OCI-LY7 (cell line): ENCODE measurements around the gene CIC. TPM values are rescaled to one million over a fixed set of nuclear protein-coding genes. Genes with fewer than 3 reads are reported as not detected.

Source experiments
- BruUV-seq: library from RNA; stranded (reverse); fragments of 400-500 nt; replicated peaks from 2 replicates; lab custom pipeline; 2021; lab: Mats Ljungman, UMichigan
- CTCF ChIA-PET: fragments of 300-600 bp; sonication (Branson Sonifier 250); formaldehyde crosslinking; loops from one replicate; lab custom pipeline; 2022; ENCODE audit warnings: antibody characterized with exemption; ENCODE audit not compliant: unreplicated experiment; lab: Charles Lee
- POLR2A ChIA-PET: fragments of 300-600 bp; sonication (Branson Sonifier 250); formaldehyde crosslinking; loops from one replicate; lab custom pipeline; 2022; ENCODE audit warnings: antibody characterized with exemption; lab: Charles Lee
- DNase-seq: peaks from one replicate; pipeline ENCODE4 v3.0.0-alpha.2; 2015; ENCODE audit warnings: low spot score
- H2AFZ ChIP-seq: fragments of 200-600 bp; sonication (generic), shearing (Covaris generic); 2 replicates; pipeline ENCODE4 v1.6.1; 2014; ENCODE audit warnings: mild to moderate bottlenecking, antibody characterized with exemption, low read length, moderate library complexity
- H3K27ac ChIP-seq: fragments of 200-600 bp; sonication (generic); 2 replicates; pipeline ENCODE4 v1.5.1; 2014; ENCODE audit warnings: mixed run types, low read depth, mild to moderate bottlenecking, moderate library complexity, low read length, inconsistent platforms; ENCODE audit not compliant: poor library complexity, severe bottlenecking
- H3K36me3 ChIP-seq: fragments of 200-600 bp; sonication (generic); 2 replicates; pipeline ENCODE4 v1.6.1; 2014; ENCODE audit warnings: mild to moderate bottlenecking, antibody characterized with exemption, low read length, moderate library complexity, mixed read lengths; ENCODE audit not compliant: insufficient read depth
- H3K4me1 ChIP-seq: fragments of 200-600 bp; sonication (generic); 2 replicates; pipeline ENCODE4 v1.5.1; 2014; ENCODE audit warnings: mild to moderate bottlenecking, low read length; ENCODE audit not compliant: insufficient read depth, poor library complexity, severe bottlenecking
- H3K4me2 ChIP-seq: fragments of 200-600 bp; sonication (generic); 2 replicates; pipeline ENCODE4 v1.6.1; 2014; ENCODE audit warnings: mild to moderate bottlenecking, low read length
- H3K4me3 ChIP-seq: fragments of 200-600 bp; sonication (generic); 2 replicates; pipeline ENCODE4 v1.5.1; 2014; ENCODE audit warnings: mild to moderate bottlenecking, low read depth, low read length; ENCODE audit not compliant: poor library complexity, severe bottlenecking
- H3K79me2 ChIP-seq: fragments of 200-600 bp; sonication (generic); 2 replicates; pipeline ENCODE4 v1.6.1; 2016; ENCODE audit warnings: low read depth, mild to moderate bottlenecking, low read length, moderate library complexity, mixed read lengths; ENCODE audit not compliant: insufficient read depth
- H3K9me2 ChIP-seq: fragments of 200-600 bp; sonication (generic); 2 replicates; pipeline ENCODE4 v1.6.1; 2016; ENCODE audit warnings: mild to moderate bottlenecking, low read length, mixed read lengths; ENCODE audit not compliant: insufficient read depth
- H3K9me3 ChIP-seq: fragments of 200-600 bp; sonication (generic); 2 replicates; pipeline ENCODE4 v1.6.1; 2014; ENCODE audit warnings: mild to moderate bottlenecking, mixed run types, low read length, mixed read lengths
- H4K20me1 ChIP-seq: fragments of 200-600 bp; sonication (generic); 2 replicates; pipeline ENCODE4 v1.6.1; 2014; ENCODE audit warnings: mild to moderate bottlenecking, antibody characterized with exemption, low read length, moderate library complexity, mixed read lengths; ENCODE audit not compliant: insufficient read depth
- CTCF ChIP-seq: fragments of 200-600 bp; sonication (generic); conservative IDR thresholded peaks from 2 replicates; pipeline ENCODE4 v1.5.1; 2014; ENCODE audit warnings: mild to moderate bottlenecking, antibody characterized with exemption, low read length, moderate library complexity, mixed read lengths
- EZH2phosphoT487 ChIP-seq: fragments of 200-600 bp; sonication (generic); IDR thresholded peaks from 2 replicates; pipeline ENCODE4 v1.6.1; 2018; ENCODE audit warnings: low read depth, borderline replicate concordance, mild to moderate bottlenecking, mixed run types, antibody characterized with exemption, low read length, moderate library complexity, mixed read lengths
- intact Hi-C: fragments of 100-400 bp; cut with micrococcal nuclease; formaldehyde crosslinking; loops from one replicate; pipeline ENCODE4 v1.10.0; 2022; ENCODE audit not compliant: unreplicated experiment
- total RNA-seq, 2 experiments: library from RNA; depleted of rRNA in 1 of 2; stranded (reverse); fragments of >200 nt in 1 of 2; shearing (Covaris generic) in 1 of 2; gene quantifications; 2 replicates each; pipeline ENCODE4 v1.2.3, GENCODE V29; 2014 to 2022

The CIC gene
- total RNA-seq, 2 experiments from 2014 or later = 26.8 to 48.2 TPM

GRCh38 chr19:42220751-42221097, 48.3 kb upstream of the CIC start:
- H3K79me2 ChIP-seq = peaks cover 45% of the 10 kb centered on the region
- H3K36me3 ChIP-seq = peaks cover 28% of the 10 kb centered on the region
- no TSS peak for BruUV-seq
- ChIA-PET CTCF (no interaction called here), POLR2A (interaction anchor here (1.5 to 2.8 kb wide), 2 partner anchors 14 to 22 kb away, joined by 4 to 7 read pairs; partner anchors contain the start of gene GSK3A)
- DNase-seq = no peak
- peak overlapping the region; percentile 44; the same call in 1 of the 2 replicates for H2AFZ ChIP-seq
- no peaks in the 10 kb centered on the region for H3K9me3 ChIP-seq
- peaks cover 38% of the 10 kb centered on the region for H3K4me1 ChIP-seq
- intact Hi-C loops = no loop called here
- H3K4me3 ChIP-seq = peak overlapping the region; percentile 82
- TF ChIP-seq EZH2phosphoT487 (no peak), CTCF (no peak)
- peak overlapping the region; percentile 93 for H3K4me2 ChIP-seq
- peaks cover 7% of the 10 kb centered on the region; the same call in 1 of the 2 replicates for H4K20me1 ChIP-seq
- H3K9me2 ChIP-seq = no peaks in the 10 kb centered on the region
- peak overlapping the region; percentile 29 for H3K27ac ChIP-seq

- peaks cover 70% of the 10 kb centered on the region for H3K36me3 ChIP-seq
Observed at GRCh38 chr19:42224940-42225717, 43.9 kb upstream of the CIC start.

More at GRCh38 chr19:42224940-42225717, 43.9 kb upstream of the CIC start:
- TF ChIP-seq EZH2phosphoT487 (no peak), CTCF (no peak)
- ChIA-PET POLR2A (no interaction called here), CTCF (no interaction called here)
- Histone ChIP-seq H3K4me1 (peaks cover 11% of the 10 kb centered on the region), H2AFZ (no peak overlapping the region), H3K9me3 (no peaks in the 10 kb centered on the region), H3K4me2 (no peak overlapping the region), H4K20me1 (no peaks in the 10 kb centered on the region), H3K4me3 (no peak overlapping the region), H3K79me2 (peaks cover 27% of the 10 kb centered on the region), H3K27ac (no peak overlapping the region), H3K9me2 (no peaks in the 10 kb centered on the region)
- no TSS peak for BruUV-seq
- intact Hi-C loops = no loop called here
- no peak for DNase-seq
